HCT116 (cell line): ENCODE data around the gene HDLBP. TPM values are rescaled to one million over a fixed set of nuclear protein-coding genes. Genes with fewer than 3 reads are reported as not detected.

Experiments
- ATAC-seq: fragments of 200-7000 bp; cut with Tn5 transposase; 2 replicates; pipeline ENCODE4 v1.9.1; 2020; ENCODE audit warnings: mild to moderate bottlenecking, moderate library complexity
- BruUV-seq: library from RNA; stranded (reverse); fragments of 400-500 nt; replicated peaks from 2 replicates; lab custom pipeline; 2021; lab: Mats Ljungman, UMichigan
- CTCF ChIA-PET: fragments of 300-600 bp; sonication (Branson Sonifier 250); formaldehyde crosslinking; loops from one replicate; lab custom pipeline; 2021; ENCODE audit warnings: antibody characterized with exemption; lab: Charles Lee
- POLR2A ChIA-PET: fragments of 300-600, 350-600 bp; sonication (Branson Sonifier 250); formaldehyde crosslinking; loops from one replicate; lab custom pipeline; 2021; ENCODE audit warnings: antibody characterized with exemption; lab: Charles Lee
- RAD21 ChIA-PET, 2 experiments: fragments of 300-600 bp; sonication (Branson Sonifier 250); formaldehyde crosslinking; loops; one replicate each; lab custom pipeline; 2023; ENCODE audit warnings: low total read pairs in 2 of 2; ENCODE audit not compliant: uncharacterized antibody in 2 of 2, unreplicated experiment in 2 of 2, low non-redundant PET in 1 of 2; lab: Charles Lee
- DNase-seq: peaks from one replicate; pipeline ENCODE4 v3.0.0-alpha.2; 2010; ENCODE audit warnings: low read depth, low spot score
- H2AFZ ChIP-seq: fragments of 200-600 bp; shearing (Covaris generic), sonication (generic); 2 replicates; pipeline ENCODE4 v1.6.1; 2017; ENCODE audit warnings: low read depth, mixed run types, mixed read lengths, antibody characterized with exemption, low read length; ENCODE audit not compliant: poor library complexity, severe bottlenecking
- H3K27ac ChIP-seq: 2 replicates; pipeline ENCODE4 v1.5.1; 2012; ENCODE audit warnings: low read depth, low read length
- H3K27me3 ChIP-seq: fragments of 200-600 bp; sonication (generic); 2 replicates; pipeline ENCODE4 v1.6.1; 2016; ENCODE audit warnings: mixed run types, low read length, mixed read lengths; ENCODE audit not compliant: insufficient read depth
- H3K36me3 ChIP-seq, 2 experiments: fragments of 200-500 bp in 1 of 2; fragments of 200-600 bp in 1 of 2; sonication (Bioruptor generic) in 1 of 2; sonication (generic) in 1 of 2; 2 replicates each; pipeline versions ENCODE4 v1.5.1 to v1.6.1; 2014 to 2016; ENCODE audit warnings: low read length in 2 of 2, inconsistent platforms in 1 of 2, mixed read lengths in 1 of 2, mixed run types in 1 of 2; ENCODE audit not compliant: insufficient read depth in 2 of 2, control insufficient read depth in 1 of 2
- H3K4me1 ChIP-seq, 2 experiments: fragments of 200-600 bp in 1 of 2; sonication (generic) in 1 of 2; 2 replicates each; pipeline versions ENCODE4 v1.5.1 to v1.6.1; 2012 to 2017; ENCODE audit warnings: low read length in 2 of 2, inconsistent platforms in 1 of 2, mild to moderate bottlenecking in 1 of 2, mixed read lengths in 1 of 2, mixed run types in 1 of 2, moderate library complexity in 1 of 2; ENCODE audit not compliant: insufficient read depth in 2 of 2, control insufficient read depth in 1 of 2
- H3K4me2 ChIP-seq: fragments of 200-600 bp; sonication (generic); 2 replicates; pipeline ENCODE4 v1.6.1; 2017; ENCODE audit warnings: mixed run types, low read length, mixed read lengths
- H3K4me3 ChIP-seq, 2 experiments: fragments of 200-600 bp in 1 of 2; sonication (generic) in 1 of 2; replicated peaks in 1 of 2; 2 replicates each; pipeline ENCODE4 v1.5.1; 2011 to 2016; ENCODE audit warnings: low read length in 2 of 2, control low read depth in 1 of 2, low read depth in 1 of 2, mild to moderate bottlenecking in 1 of 2, mixed read lengths in 1 of 2, mixed run types in 1 of 2
- H3K79me2 ChIP-seq: fragments of 200-600 bp; sonication (generic); 2 replicates; pipeline ENCODE4 v1.6.1; 2017; ENCODE audit warnings: mild to moderate bottlenecking, mixed run types, low read length, moderate library complexity, mixed read lengths; ENCODE audit not compliant: insufficient read depth
- H3K9ac ChIP-seq: fragments of 200-600 bp; sonication (generic); 2 replicates; pipeline ENCODE4 v1.6.1; 2016; ENCODE audit warnings: low read length, mixed read lengths
- H3K9me2 ChIP-seq: fragments of 200-600 bp; sonication (generic), shearing (Covaris generic); 2 replicates; pipeline ENCODE4 v1.6.1; 2017; ENCODE audit warnings: mixed run types, mild to moderate bottlenecking, moderate library complexity; ENCODE audit not compliant: insufficient read depth
- H3K9me3 ChIP-seq, 2 experiments: fragments of 200-500 bp in 1 of 2; fragments of 200-600 bp in 1 of 2; sonication (Bioruptor generic) in 1 of 2; sonication (generic) in 1 of 2; 2 replicates each; pipeline ENCODE4 v1.6.1; 2014 to 2017; ENCODE audit warnings: low read length in 2 of 2, mixed read lengths in 2 of 2, inconsistent platforms in 1 of 2, low read depth in 1 of 2, mild to moderate bottlenecking in 1 of 2, mixed run types in 1 of 2, moderate library complexity in 1 of 2; ENCODE audit not compliant: control insufficient read depth in 1 of 2, insufficient read depth in 1 of 2
- H4K20me1 ChIP-seq: fragments of 200-600 bp; sonication (generic), shearing (Covaris generic); 2 replicates; pipeline ENCODE4 v1.6.1; 2017; ENCODE audit warnings: mixed run types, mild to moderate bottlenecking, moderate library complexity; ENCODE audit not compliant: insufficient read depth
- EZH2 ChIP-seq: fragments of 200-600 bp; sonication (generic); IDR thresholded peaks from 2 replicates; pipeline ENCODE4 v1.6.1; 2017; ENCODE audit warnings: antibody characterized with exemption, mixed run types
- POLR2AphosphoS5 ChIP-seq: IDR thresholded peaks from 2 replicates; pipeline ENCODE4 v1.6.1; 2011; ENCODE audit warnings: mild to moderate bottlenecking, low read depth, low read length, moderate library complexity
- SP1 ChIP-seq: IDR thresholded peaks from 2 replicates; pipeline ENCODE4 v1.6.1; 2012; ENCODE audit warnings: low read depth
- YY1 ChIP-seq: IDR thresholded peaks from 2 replicates; pipeline ENCODE4 v1.6.1; 2011; ENCODE audit warnings: low read length, low read depth, moderate library complexity, mild to moderate bottlenecking; ENCODE audit not compliant: insufficient replicate concordance; ENCODE audit errors: extremely low read depth
- ZBTB33 ChIP-seq: IDR thresholded peaks from 2 replicates; pipeline ENCODE4 v1.6.1; 2011; ENCODE audit warnings: mild to moderate bottlenecking, low read length, moderate library complexity; ENCODE audit not compliant: insufficient replicate concordance; ENCODE audit errors: extremely low read depth
- ZFX ChIP-seq: fragments of 450-650 bp; IDR thresholded peaks from 2 replicates; pipeline ENCODE4 v1.6.1; 2017
- intact Hi-C: fragments of 100-400 bp; cut with micrococcal nuclease; formaldehyde crosslinking; loops from 2 replicates; pipeline ENCODE4 v1.10.0; 2022
- total RNA-seq: library from RNA; stranded (reverse); gene quantifications from one replicate; pipeline ENCODE4 v1.2.1, GENCODE V29; 2021; ENCODE audit not compliant: unreplicated experiment
- TF ChIP-seq, protein P1 (sequence below): IDR thresholded peaks from 2 replicates; pipeline ENCODE4 v1.6.1; 2012; ENCODE audit warnings: low read depth

Gene HDLBP
- total RNA-seq, 1 experiment from 2014 or later: 462 TPM

DNA sequence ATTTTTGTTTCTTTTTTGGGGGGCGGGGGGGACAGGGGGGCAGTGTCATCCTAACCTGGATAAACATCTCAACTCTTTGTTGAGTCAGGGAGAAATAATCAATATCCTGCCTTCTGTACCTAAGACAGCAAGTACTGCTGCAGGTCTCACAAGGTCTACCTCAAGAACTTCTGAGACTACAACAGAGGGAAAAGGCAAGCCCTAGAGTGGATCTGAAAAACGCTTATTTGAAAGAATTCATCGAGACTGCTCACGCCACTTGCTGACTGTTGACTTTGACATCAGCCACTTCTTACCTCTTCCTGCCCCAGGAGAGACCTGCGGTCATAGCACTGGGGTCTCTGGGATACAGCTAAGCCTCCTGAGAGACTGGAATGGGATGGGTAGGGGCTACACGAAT lies 8.4 kb downstream of the HDLBP start:
- CTCF ChIA-PET: no interaction called here
- RAD21 ChIA-PET: no interaction called here
- Histone ChIP-seq H3K9me3 (no peaks in the 10 kb centered on the region), H2AFZ (no peak overlapping the region), H3K27me3 (no peaks in the 10 kb centered on the region), H3K36me3 (no peaks in the 10 kb centered on the region), H3K27ac (no peak overlapping the region), H3K9me2 (no peaks in the 10 kb centered on the region), H4K20me1 (peaks cover 46% of the 10 kb centered on the region; the same call in 1 of the 2 replicates), H3K79me2 (peaks cover 100% of the 10 kb centered on the region), H3K4me3 (no peak overlapping the region), H3K4me2 (no peak overlapping the region), H3K9ac (no peak overlapping the region), H3K4me1 (no peaks in the 10 kb centered on the region)
- no TSS peak for BruUV-seq
- POLR2A ChIA-PET: interaction anchor here (1.0 kb wide), 1 partner anchor 8 kb away, joined by 5 read pairs; no protein-coding TSS in a partner anchor
- no peak for TF ChIP-seq YY1
- TF ChIP-seq, protein P1, sequence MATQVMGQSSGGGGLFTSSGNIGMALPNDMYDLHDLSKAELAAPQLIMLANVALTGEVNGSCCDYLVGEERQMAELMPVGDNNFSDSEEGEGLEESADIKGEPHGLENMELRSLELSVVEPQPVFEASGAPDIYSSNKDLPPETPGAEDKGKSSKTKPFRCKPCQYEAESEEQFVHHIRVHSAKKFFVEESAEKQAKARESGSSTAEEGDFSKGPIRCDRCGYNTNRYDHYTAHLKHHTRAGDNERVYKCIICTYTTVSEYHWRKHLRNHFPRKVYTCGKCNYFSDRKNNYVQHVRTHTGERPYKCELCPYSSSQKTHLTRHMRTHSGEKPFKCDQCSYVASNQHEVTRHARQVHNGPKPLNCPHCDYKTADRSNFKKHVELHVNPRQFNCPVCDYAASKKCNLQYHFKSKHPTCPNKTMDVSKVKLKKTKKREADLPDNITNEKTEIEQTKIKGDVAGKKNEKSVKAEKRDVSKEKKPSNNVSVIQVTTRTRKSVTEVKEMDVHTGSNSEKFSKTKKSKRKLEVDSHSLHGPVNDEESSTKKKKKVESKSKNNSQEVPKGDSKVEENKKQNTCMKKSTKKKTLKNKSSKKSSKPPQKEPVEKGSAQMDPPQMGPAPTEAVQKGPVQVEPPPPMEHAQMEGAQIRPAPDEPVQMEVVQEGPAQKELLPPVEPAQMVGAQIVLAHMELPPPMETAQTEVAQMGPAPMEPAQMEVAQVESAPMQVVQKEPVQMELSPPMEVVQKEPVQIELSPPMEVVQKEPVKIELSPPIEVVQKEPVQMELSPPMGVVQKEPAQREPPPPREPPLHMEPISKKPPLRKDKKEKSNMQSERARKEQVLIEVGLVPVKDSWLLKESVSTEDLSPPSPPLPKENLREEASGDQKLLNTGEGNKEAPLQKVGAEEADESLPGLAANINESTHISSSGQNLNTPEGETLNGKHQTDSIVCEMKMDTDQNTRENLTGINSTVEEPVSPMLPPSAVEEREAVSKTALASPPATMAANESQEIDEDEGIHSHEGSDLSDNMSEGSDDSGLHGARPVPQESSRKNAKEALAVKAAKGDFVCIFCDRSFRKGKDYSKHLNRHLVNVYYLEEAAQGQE: no peak
- no peak for TF ChIP-seq ZBTB33
- TF ChIP-seq EZH2: no peak
- TF ChIP-seq ZFX: no peak
- TF ChIP-seq POLR2AphosphoS5: no peak
- no peak for TF ChIP-seq SP1
- ATAC-seq: no peak
- no peak for DNase-seq
- intact Hi-C loops: no loop called here
